Right atrium auricular region (tissue), 2 donors: ENCODE measurements around the gene KLK7. TPM values are rescaled to one million over a fixed set of nuclear protein-coding genes. Genes with fewer than 3 reads are reported as not detected.

ENCODE experiments used
- DNase-seq: peaks from one replicate; pipeline ENCODE4 v3.0.0-alpha.2; 2019; ENCODE audit warnings: low spot score
- H3K27ac ChIP-seq, 2 donors: fragments of 200-600 bp; sonication (generic); 1 replicate in 1 of 2; 2 replicates in 1 of 2; pipeline ENCODE4 v1.5.1; 2016 to 2019
- H3K27me3 ChIP-seq, 2 donors: fragments of 200-600 bp; sonication (generic); one replicate each; pipeline versions ENCODE4 v1.5.1 to v1.6.0; 2017 to 2019
- H3K36me3 ChIP-seq: fragments of 200-600 bp; sonication (generic); one replicate; pipeline ENCODE4 v1.5.1; 2016
- H3K4me1 ChIP-seq, 2 donors: fragments of 200-600 bp; sonication (generic); one replicate each; pipeline versions ENCODE4 v1.5.1 to v1.6.0; 2017 to 2019
- H3K4me3 ChIP-seq, 2 donors: fragments of 200-600 bp; sonication (generic); 1 replicate in 1 of 2; 2 replicates in 1 of 2; pipeline ENCODE4 v1.5.1; 2017 to 2019; ENCODE audit warnings: mild to moderate bottlenecking in 1 of 2, moderate library complexity in 1 of 2
- H3K9me3 ChIP-seq, 2 donors: fragments of 200-600 bp; sonication (generic); one replicate each; pipeline ENCODE4 v1.5.1; 2019
- CTCF ChIP-seq, 2 donors: fragments of 200-600 bp; sonication (generic); IDR thresholded peaks; one replicate each; pipeline ENCODE4 v1.5.1; 2019; ENCODE audit warnings: antibody characterized with exemption in 2 of 2
- total RNA-seq, 2 donors: library from RNA; depleted of rRNA; stranded (reverse); fragments of >200 nt; gene quantifications; one replicate each; pipeline ENCODE4 v1.1.0, GENCODE V29; 2016

Gene KLK7
- total RNA-seq, 2 donors from 2014 or later, result 1.5 to 1.6 TPM

DNA sequence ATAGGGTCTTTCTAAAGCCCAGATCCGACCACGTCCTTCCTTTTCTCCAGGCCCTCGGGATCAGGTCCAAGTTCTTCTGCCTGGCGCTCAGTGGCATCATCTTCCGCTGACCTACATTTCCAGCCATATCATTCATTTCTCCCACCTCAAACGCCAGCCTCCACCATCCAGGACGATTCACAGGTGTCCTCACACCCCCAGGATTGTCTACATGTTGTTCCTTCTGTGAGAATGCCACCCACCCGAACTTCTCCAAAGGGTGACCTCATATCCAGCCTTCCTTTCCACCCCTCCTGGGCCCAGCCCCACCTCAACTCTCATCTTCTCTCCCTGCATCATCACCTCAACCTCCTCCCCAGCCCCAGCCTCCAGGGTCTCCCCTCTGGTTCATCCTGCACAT lies 26.1 kb downstream of the KLK7 start:
- DNase-seq, result no peak
- no peaks in the 10 kb centered on the region for H3K27me3 ChIP-seq
- H3K4me3 ChIP-seq, result no peak overlapping the region
- no peaks in the 10 kb centered on the region for H3K4me1 ChIP-seq
- no peaks in the 10 kb centered on the region for H3K36me3 ChIP-seq
- H3K9me3 ChIP-seq, result no peaks in the 10 kb centered on the region
- no peak overlapping the region for H3K27ac ChIP-seq
- no peak for TF ChIP-seq CTCF (IDR thresholded peaks at IDR 0.05)

GRCh38 chr19:50952910-50953309 lies 30.8 kb downstream of the KLK7 start, which contains the start of gene KLK5:
KLK5 (minus strand) TSS chr19:50953038; CDS start chr19:50952657, 381 bp downstream.
- H3K27me3 ChIP-seq, result no peaks in the 10 kb centered on the region
- no peak for TF ChIP-seq CTCF (IDR thresholded peaks at IDR 0.05)
- no peaks in the 10 kb centered on the region for H3K4me1 ChIP-seq
- H3K9me3 ChIP-seq, result no peaks in the 10 kb centered on the region
- no peak within 1 kb of the TSS for H3K4me3 ChIP-seq
- no peak within 1 kb of the TSS for H3K27ac ChIP-seq
- no peak for DNase-seq
- H3K36me3 ChIP-seq, result no peaks in the 10 kb centered on the region

GRCh38 chr19:50949861-50950260 lies 33.9 kb downstream of the KLK7 start:
- no peaks in the 10 kb centered on the region for H3K4me1 ChIP-seq
- peaks cover 0 to 3% of the 10 kb centered on the region in 2 donors for H3K9me3 ChIP-seq
- DNase-seq, result no peak
- H3K27ac ChIP-seq, result no peak overlapping the region
- H3K4me3 ChIP-seq, result no peak overlapping the region
- H3K36me3 ChIP-seq, result no peaks in the 10 kb centered on the region
- no peaks in the 10 kb centered on the region for H3K27me3 ChIP-seq
- TF ChIP-seq CTCF (IDR thresholded peaks at IDR 0.05), result no peak

DNA sequence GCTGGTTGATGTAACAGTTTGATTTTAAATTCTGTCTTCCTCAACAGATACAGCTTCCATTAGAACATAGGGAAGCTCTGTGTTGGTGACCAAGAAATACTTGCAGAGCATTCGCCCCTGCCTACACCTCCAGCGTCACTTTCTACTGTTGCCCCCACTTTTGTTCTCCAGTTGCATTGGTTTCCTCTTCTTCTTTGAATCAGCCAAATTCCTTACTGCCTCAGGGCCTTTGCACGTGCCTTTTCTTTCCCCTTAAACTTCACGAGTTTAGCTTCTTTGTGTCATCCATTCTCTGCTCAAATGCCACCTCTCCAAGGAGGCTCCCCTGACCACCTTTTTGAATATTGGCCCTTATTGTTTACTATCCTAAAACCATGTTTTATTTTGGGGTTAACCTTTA lies 36.6 kb downstream of the KLK7 start:
- H3K27me3 ChIP-seq, result no peaks in the 10 kb centered on the region
- H3K36me3 ChIP-seq, result no peaks in the 10 kb centered on the region
- TF ChIP-seq CTCF (IDR thresholded peaks at IDR 0.05), result no peak

GRCh38 chr19:50944795-50945194 lies 38.9 kb downstream of the KLK7 start:
- Histone ChIP-seq H3K9me3 (peaks cover 0 to 3% of the 10 kb centered on the region in 2 donors), H3K4me1 (no peaks in the 10 kb centered on the region), H3K4me3 (no peak overlapping the region), H3K27me3 (no peaks in the 10 kb centered on the region), H3K36me3 (no peaks in the 10 kb centered on the region), H3K27ac (no peak overlapping the region)
- no peak for TF ChIP-seq CTCF (IDR thresholded peaks at IDR 0.05)
- DNase-seq, result no peak

More for the DNA sequence above, 36.6 kb downstream of the KLK7 start:
- H3K9me3 ChIP-seq, result peaks cover 0 to 3% of the 10 kb centered on the region in 2 donors
- H3K27ac ChIP-seq, result no peak overlapping the region
- H3K4me3 ChIP-seq, result no peak overlapping the region
- no peaks in the 10 kb centered on the region for H3K4me1 ChIP-seq
- no peak for DNase-seq
